NCI-H1048 (cell line): ENCODE measurements around the gene LCN12.

ENCODE experiments used
- DNase-seq: peaks from one replicate; lab custom pipeline; 2025; lab: John Stamatoyannopoulos, UW

The LCN12 gene, protein sequence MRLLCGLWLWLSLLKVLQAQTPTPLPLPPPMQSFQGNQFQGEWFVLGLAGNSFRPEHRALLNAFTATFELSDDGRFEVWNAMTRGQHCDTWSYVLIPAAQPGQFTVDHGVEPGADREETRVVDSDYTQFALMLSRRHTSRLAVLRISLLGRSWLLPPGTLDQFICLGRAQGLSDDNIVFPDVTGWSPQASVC

GRCh38 chr9:136951541-136952320 is at the start of gene LCN12:
Gene LCN12, plus strand, starts transcription at chr9:136952273. Its CDS starts 55 bp downstream, at chr9:136952328.
- no peak for DNase-seq

DNA sequence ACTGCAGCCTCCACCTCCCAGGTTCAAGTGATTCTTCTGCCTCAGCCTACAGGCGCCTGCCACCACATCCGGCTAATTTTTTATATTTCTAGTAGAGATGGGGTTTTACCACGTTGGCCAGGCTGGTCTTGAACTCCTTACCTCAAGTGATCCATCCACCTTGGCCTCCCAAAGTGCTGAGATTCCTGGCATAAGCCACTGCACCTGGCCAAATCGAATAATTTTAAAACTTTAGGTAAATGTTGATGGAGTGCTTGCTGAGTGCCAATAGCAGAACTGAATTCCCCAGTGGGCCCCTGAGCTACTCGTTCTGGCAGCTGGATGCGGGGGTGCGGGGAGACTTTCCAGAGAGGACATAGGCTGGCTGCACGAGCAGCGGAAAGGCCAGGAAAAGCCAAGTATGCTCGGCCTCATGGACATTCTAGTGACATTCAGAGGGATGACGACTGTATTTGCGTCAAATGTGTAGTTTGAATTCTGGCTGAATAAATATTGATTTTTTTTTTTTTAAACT is 49.0 kb upstream of the LCN12 start:
- DNase-seq, result no peak

DNA sequence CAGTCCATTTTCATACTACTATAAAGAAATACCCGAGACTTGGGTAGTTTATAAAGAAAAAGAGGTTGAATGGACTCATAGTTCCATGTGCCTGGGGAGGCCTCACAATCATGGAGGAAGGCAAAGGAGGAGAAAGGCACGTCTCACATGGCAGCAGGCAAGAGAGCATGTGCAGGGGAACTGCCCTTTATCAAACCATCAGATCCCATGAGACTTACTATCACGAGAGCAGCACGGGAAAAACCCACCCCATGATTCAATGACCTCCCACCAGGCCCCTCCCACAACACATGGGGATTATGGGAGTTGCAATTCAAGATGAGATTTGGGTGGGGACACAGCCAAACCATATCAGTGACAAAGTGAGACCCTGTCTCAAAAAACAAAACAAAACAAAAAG is 45.8 kb upstream of the LCN12 start:
- no peak for DNase-seq

GRCh38 chr9:136907011-136907914 is 44.8 kb upstream of the LCN12 start:
- DNase-seq, result no peak

- no peak for DNase-seq
These were observed 41.7 kb upstream of the LCN12 start for GRCh38 chr9:136910197-136910900.

DNA sequence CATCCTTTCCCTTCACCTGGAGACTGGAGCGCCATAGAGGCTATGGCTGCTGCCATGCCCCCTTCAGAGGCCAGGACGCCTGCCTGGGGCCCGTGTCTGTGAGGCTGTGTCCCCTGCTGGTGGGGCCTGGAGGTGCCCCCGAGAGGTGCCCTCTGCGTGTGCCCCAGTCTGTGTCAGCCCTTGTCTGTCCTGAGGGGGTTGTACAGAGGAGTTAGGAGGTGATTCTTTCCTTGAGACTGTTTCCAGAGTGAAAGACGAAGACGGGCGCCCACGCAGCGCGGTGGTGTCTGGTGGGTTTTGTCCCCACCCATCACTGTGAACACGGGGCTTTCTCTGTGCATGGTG is 41.2 kb upstream of the LCN12 start:
- no peak for DNase-seq

- no peak for DNase-seq
These were observed 38.2 kb upstream of the LCN12 start for GRCh38 chr9:136913701-136914438.

DNA sequence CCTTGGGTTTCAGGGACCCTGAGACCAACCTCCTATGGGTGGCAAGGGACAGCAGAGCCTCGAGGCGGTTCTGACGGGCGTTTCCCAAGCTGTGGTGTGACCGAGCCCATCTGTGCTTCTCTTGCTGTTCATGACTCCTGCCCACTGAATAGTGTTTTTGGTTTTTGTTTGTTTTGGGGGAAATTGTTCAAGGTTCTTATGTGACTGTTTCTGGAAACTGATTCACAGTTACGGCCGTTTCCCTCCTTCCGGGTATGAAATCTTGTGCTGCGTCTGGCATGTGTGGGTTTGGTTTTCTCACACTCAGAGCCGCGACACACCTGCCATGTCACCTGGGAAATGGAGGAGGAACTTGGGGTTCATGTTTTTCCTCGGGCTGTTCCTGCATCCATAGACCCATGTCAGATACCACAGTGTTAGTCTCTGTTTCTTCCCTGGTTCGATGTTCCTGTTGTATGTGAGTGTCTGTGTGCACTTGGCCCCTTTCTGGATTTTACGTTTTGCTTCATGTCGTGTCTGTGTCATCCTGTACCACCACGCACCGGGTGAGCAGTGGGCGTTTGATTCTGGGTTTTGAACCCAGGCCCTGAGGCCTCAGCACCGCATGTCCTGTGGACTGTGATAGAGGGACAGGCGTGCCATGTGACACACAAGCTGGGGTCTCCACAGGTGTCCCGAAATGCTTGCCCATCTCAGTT is 36.3 kb upstream of the LCN12 start:
- DNase-seq, result no peak

DNA sequence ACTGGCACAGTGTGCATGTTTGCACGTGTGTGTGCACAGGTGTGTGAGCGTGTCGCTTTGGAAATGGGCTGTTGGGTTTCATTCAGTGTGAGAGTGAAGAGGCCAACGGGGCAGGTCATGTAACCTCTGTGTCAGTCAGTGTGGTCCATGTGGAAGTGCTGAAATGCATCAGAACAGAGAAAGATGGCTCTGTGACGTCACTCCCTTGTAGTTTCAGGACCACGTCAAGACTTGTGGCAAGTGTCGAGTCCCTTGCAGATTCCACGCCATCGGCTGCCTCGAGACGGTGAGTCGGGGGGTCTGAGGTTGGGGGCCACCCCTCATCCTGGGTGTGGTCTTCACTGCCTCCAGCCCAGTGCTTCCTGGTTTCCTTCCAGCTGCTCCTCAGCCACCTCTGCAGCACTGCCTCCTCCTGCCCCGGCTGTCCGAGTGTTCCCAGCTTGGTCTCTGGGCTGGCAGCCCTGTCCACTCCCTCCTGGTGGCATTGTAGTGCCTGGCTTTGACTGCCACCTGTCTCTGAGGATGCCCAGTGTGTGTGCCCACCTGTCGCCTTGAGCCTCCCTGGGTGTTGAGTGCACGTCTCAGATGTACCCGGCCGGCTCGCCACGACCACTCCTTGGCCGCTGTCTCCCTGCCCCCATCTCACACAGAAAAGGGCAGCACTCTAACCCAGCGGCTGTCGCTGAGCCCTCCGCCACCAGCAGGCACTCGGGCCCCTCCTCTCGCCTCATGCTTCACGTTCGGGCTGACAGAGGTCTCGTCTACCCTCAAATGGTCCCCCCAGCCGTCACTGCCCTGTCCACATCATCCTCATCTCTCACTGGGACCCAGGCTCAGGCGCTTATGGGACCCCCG is 35.5 kb upstream of the LCN12 start:
- DNase-seq, result no peak

DNA sequence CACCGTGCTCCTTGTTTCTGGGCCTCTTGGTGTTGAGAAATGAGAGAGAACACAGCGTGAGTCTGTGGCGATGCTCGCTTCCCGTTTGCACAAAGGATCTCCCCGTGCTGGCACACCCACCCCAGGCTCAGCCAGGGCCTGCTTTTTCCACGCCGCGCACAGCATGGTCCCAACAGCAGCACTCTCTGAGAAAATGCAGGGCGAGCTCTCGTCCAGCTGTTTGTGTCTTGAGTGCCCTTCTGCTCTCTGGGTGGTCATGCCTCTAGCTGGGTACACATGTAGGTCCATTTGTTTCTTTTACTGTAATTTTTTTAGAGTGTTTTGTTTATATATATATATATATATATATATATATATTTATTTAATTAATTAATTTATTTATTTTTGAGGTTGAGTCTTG is 34.2 kb upstream of the LCN12 start:
- DNase-seq, result no peak

DNA sequence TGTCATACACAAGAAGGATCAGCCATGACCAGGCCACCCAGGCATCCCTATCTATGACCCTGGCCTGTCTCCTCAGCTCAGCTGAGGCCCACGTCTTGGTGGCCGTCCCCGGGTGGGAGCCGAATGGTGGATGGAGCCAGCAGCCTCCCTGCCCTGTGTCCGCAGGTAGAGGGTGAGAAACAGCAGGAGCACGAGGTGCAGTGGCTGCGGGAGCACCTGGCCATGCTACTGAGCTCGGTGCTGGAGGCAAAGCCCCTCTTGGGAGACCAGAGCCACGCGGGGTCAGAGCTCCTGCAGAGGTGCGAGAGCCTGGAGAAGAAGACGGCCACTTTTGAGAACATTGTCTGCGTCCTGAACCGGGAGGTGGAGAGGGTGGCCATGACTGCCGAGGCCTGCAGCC is 32.0 kb upstream of the LCN12 start:
- no peak for DNase-seq

DNA sequence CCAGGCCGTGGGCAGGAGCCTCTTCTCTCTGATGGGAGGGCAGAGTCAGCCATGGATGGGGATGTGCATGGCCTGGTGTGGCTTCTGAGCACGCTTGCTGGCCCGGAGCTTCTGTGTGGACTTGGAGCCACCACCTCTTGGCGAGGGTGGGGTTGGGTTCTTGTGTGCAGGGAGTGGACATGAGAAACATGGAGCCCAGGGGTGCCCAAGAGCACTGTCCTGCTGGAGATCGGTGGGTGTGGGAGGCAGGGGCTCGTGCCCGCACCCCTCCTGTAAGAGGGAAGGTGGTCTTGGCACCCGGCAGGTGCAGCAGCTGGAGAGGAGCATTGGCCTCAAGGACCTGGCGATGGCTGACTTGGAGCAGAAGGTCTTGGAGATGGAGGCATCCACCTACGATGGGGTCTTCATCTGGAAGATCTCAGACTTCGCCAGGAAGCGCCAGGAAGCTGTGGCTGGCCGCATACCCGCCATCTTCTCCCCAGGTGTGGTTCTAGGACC is 31.3 kb upstream of the LCN12 start:
- DNase-seq, result no peak

DNA sequence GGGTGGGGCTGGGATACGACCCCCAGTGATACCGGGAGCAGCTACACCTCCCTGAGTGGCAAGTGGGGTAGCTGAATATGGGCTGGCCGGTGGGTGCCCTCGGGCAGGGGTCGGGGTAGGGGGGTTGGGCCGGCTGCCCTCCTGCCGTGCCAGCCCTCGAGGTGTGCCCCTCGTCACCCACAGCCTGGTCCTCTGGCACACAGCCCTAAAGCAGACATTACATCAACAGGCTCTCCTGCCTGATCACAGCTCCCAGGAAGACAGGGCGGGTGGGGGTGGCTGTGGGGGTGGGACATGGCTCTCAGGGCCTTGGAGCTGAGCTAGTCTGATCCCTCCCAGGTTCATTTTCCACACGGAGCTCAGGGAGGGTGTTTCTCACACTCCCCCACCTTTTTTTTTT is 30.8 kb upstream of the LCN12 start:
- DNase-seq, result no peak

GRCh38 chr9:136921718-136922117 is 30.4 kb upstream of the LCN12 start:
- no peak for DNase-seq

DNA sequence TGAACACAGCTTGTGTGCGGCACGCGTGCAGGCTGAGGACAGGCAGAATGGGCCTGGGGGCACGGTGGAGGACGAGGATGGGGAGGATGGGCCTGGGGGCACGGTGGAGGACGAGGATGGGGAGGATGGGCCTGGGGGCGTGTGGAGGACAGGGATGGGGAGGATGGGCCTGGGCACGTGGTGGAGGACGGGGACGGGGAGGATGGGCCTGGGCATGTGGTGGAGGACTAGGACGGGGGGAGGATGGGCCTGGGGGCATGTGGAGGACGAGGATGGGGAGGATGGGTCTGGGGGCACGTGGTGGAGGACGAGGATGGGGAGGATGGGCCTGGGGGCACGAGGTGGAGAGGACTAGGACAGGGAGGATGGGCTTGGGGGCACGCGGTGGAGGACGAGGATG is 29.5 kb upstream of the LCN12 start:
- no peak for DNase-seq

DNA sequence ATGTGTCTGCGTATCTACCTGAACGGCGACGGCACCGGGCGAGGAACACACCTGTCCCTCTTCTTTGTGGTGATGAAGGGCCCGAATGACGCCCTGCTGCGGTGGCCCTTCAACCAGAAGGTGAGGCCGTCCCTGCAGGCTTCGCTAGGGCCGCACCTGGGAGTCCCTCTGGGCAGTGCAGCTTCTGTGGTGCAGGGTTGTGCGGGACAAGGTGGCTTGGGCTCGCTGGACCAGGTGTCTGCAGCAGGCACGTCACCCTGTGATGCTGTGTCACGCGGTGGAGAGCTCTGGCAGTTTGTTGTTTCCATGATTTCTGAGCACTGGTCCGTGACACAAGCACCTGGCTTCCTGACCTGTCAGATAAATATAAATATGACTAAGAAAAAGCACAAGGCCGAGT is 28.2 kb upstream of the LCN12 start:
- DNase-seq, result no peak

GRCh38 chr9:136925414-136926153 is 26.5 kb upstream of the LCN12 start:
- no peak for DNase-seq

DNA sequence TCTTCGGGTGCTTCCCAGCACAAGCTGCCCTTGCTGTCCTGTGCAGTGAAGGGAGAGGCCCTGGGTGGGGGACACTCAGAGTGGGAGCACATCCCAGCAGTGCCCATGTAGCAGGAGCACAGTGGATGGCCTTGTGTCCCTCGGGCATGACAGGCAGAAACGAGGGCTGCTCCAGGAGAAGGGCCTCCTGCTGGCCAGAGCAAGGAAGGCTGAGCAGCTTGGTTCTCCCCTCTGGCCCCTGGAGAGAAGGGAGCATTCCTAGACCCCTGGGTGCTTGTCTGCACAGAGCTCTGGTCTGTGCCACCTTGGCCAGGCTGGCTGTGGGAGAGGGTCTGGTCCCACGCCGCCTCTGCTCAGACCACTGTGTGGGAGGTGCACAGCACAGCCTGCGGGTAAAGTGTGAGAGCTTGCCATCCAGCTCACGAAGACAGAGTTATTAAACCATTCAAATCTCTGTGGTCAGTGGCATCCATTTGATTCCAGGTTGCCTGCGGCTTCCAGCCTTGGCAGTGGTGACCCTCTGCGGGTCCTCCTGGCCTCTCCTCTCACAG is 25.8 kb upstream of the LCN12 start:
- DNase-seq, result no peak

DNA sequence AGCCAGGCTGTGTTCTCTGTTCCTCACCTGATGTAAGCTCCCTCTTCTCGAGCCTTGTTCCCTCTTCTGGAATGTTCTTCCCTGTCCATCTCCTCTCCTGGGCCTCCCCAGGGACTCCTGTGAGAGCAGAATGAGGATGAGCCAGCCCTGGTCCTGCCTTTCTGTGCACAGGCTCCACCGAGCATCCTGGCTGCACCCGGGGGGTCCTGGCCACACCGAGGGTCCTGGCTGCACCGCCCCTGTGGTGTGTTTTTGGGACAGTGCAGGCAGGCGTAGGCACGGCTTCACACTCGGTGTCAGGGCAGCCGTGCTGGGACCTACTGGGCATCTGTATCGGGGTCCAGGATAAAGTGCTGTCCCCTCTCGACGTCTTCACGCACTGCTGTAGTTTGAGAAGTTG is 25.3 kb upstream of the LCN12 start:
- no peak for DNase-seq
